GM12874 (cell line): ENCODE data around the gene LLGL2.
A peak's percentile ranks its signal among the peaks of the same experiment; 100 is the strongest.

Source experiments
- CTCF ChIP-seq: IDR thresholded peaks from 2 replicates; pipeline ENCODE4 v1.5.1; 2011; ENCODE audit warnings: low read depth, mild to moderate bottlenecking, control low read depth, low read length, moderate library complexity; ENCODE audit not compliant: insufficient read depth

Gene LLGL2

GRCh38 chr17:75516619-75517296 lies 8.7 kb upstream of the LLGL2 start:
- no peak for TF ChIP-seq CTCF

- peak; percentile 18; the same call in 1 of the 2 replicates for TF ChIP-seq CTCF
These were observed 8.1 kb upstream of the LLGL2 start for GRCh38 chr17:75517297-75517865.

GRCh38 chr17:75518201-75518600 lies 7.3 kb upstream of the LLGL2 start:
- TF ChIP-seq CTCF: no peak

GRCh38 chr17:75518983-75519537 lies 6.4 kb upstream of the LLGL2 start:
- TF ChIP-seq CTCF: no peak

GRCh38 chr17:75521290-75521689 lies 4.2 kb upstream of the LLGL2 start:
- TF ChIP-seq CTCF: no peak

GRCh38 chr17:75521951-75522727 lies 3.4 kb upstream of the LLGL2 start:
- no peak for TF ChIP-seq CTCF

- no peak for TF ChIP-seq CTCF
These were observed 1.9 kb upstream of the LLGL2 start for GRCh38 chr17:75523647-75524046.
